Thyroid gland (tissue), 4 donors: ENCODE data around the gene ITPRIPL2.

Experiments used
- POLR2A ChIP-seq, 2 donors: fragments of 450-650 bp; IDR thresholded peaks; one replicate each; pipeline ENCODE4 v1.6.1; 2017; ENCODE audit warnings: antibody characterized with exemption in 2 of 2, mild to moderate bottlenecking in 2 of 2, moderate library complexity in 1 of 2
- TF ChIP-seq, protein P1 (sequence below), 6 experiments: fragments of 200-600 bp in 3 of 6; fragments of 450-650 bp in 3 of 6; sonication (generic) in 3 of 6; IDR thresholded peaks; one replicate each; pipeline ENCODE4 v1.5.1; 2016 to 2019; ENCODE audit warnings: antibody characterized with exemption in 6 of 6, mild to moderate bottlenecking in 2 of 6, inconsistent platforms in 1 of 6, moderate library complexity in 1 of 6

DNA sequence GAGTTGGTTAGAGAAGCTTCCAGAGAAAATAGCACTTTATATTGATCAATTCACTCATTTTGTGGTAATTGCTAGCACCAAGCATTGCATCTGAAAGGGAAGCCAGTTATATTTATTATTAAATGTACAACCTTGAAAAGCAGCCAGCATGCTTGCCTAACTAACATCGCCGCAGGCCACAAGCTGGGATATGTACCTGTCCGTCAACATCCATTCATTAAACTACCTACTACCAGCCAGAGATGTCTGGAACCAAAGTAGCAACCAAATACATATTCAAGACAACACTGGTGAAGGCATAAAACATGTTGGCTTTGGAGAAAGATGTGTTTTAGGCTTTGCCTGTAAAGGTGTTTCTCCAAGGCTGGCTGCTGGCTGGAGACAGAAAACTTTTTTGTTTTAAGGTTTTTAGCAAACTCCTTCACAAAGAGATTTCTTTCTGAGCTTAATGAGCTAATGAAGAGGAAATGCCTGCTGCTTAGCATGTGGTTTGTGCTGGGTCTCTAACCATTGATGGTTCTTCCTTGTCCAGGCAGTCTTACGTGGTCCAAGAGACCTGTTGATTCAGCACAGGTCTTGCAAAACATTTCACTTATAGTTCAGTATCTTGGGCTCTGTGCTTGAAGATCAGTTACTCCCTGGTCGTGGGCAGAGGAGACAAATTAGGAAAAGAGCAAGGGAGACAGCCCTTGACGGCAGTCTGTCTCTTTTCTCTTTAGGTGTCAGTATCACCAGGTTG is 3.1 kb downstream of the ITPRIPL2 start:
- TF ChIP-seq, protein P1, sequence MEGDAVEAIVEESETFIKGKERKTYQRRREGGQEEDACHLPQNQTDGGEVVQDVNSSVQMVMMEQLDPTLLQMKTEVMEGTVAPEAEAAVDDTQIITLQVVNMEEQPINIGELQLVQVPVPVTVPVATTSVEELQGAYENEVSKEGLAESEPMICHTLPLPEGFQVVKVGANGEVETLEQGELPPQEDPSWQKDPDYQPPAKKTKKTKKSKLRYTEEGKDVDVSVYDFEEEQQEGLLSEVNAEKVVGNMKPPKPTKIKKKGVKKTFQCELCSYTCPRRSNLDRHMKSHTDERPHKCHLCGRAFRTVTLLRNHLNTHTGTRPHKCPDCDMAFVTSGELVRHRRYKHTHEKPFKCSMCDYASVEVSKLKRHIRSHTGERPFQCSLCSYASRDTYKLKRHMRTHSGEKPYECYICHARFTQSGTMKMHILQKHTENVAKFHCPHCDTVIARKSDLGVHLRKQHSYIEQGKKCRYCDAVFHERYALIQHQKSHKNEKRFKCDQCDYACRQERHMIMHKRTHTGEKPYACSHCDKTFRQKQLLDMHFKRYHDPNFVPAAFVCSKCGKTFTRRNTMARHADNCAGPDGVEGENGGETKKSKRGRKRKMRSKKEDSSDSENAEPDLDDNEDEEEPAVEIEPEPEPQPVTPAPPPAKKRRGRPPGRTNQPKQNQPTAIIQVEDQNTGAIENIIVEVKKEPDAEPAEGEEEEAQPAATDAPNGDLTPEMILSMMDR (IDR thresholded peaks at IDR 0.05): no peak
- TF ChIP-seq POLR2A (IDR thresholded peaks at IDR 0.05): no peak
